DND-41 (cell line): ENCODE results near the gene CDY1.
"Not testable (repeated sequence)": the region's sequence is repeated elsewhere in the genome, so short reads cannot be mapped to it uniquely, and the experiment has no call there.

Experiments
- ATAC-seq: fragments of 200-7000 bp; cut with Tn5 transposase; 3 replicates; pipeline ENCODE4 v1.9.1; 2021; ENCODE audit warnings: low read depth; ENCODE audit not compliant: insufficient read depth
- DNase-seq: peaks from one replicate; pipeline ENCODE4 v3.0.0-alpha.2; 2020
- H2AFZ ChIP-seq: 2 replicates; pipeline ENCODE4 v1.6.0; 2012; ENCODE audit warnings: low read depth, low read length
- H3K27ac ChIP-seq: 2 replicates; pipeline ENCODE4 v1.5.1; 2012; ENCODE audit warnings: low read length, inconsistent platforms
- H3K27me3 ChIP-seq: fragments of 200-600 bp; sonication (generic); 2 replicates; pipeline ENCODE4 v1.6.0; 2012; ENCODE audit warnings: low read length, mild to moderate bottlenecking, inconsistent platforms; ENCODE audit not compliant: insufficient read depth, poor library complexity
- H3K36me3 ChIP-seq: 2 replicates; pipeline ENCODE4 v1.5.1; 2012; ENCODE audit warnings: low read length, inconsistent platforms; ENCODE audit not compliant: insufficient read depth
- H3K4me1 ChIP-seq: 2 replicates; pipeline ENCODE4 v1.5.1; 2012; ENCODE audit warnings: mild to moderate bottlenecking, low read length; ENCODE audit not compliant: insufficient read depth
- H3K4me2 ChIP-seq: 2 replicates; pipeline ENCODE4 v1.6.0; 2012; ENCODE audit warnings: mild to moderate bottlenecking, moderate library complexity, low read length, inconsistent platforms; ENCODE audit not compliant: insufficient read depth
- H3K4me3 ChIP-seq, 2 experiments: fragments of 200-600 bp in 1 of 2; shearing (Covaris generic) in 1 of 2; 2 replicates each; pipeline ENCODE4 v1.5.1; 2012 to 2016; ENCODE audit warnings: inconsistent platforms in 2 of 2, low read length in 2 of 2, mild to moderate bottlenecking in 2 of 2, low read depth in 1 of 2, moderate library complexity in 1 of 2
- H3K79me2 ChIP-seq: 2 replicates; pipeline ENCODE4 v1.6.0; 2012; ENCODE audit warnings: low read length, inconsistent platforms; ENCODE audit not compliant: insufficient read depth
- H3K9ac ChIP-seq: 2 replicates; pipeline ENCODE4 v1.6.0; 2012; ENCODE audit warnings: low read depth, mild to moderate bottlenecking, inconsistent platforms, low read length, moderate library complexity
- H3K9me3 ChIP-seq: 2 replicates; pipeline ENCODE4 v1.5.1; 2012; ENCODE audit warnings: low read length, moderate library complexity, mild to moderate bottlenecking, inconsistent platforms; ENCODE audit not compliant: insufficient read depth, severe bottlenecking
- H4K20me1 ChIP-seq: 2 replicates; pipeline ENCODE4 v1.6.0; 2012; ENCODE audit warnings: low read length; ENCODE audit not compliant: insufficient read depth

Gene CDY1, protein sequence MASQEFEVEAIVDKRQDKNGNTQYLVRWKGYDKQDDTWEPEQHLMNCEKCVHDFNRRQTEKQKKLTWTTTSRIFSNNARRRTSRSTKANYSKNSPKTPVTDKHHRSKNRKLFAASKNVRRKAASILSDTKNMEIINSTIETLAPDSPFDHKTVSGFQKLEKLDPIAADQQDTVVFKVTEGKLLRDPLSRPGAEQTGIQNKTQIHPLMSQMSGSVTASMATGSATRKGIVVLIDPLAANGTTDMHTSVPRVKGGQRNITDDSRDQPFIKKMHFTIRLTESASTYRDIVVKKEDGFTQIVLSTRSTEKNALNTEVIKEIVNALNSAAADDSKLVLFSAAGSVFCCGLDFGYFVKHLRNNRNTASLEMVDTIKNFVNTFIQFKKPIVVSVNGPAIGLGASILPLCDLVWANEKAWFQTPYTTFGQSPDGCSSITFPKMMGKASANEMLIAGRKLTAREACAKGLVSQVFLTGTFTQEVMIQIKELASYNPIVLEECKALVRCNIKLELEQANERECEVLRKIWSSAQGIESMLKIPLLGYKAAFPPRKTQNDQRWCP

DNA sequence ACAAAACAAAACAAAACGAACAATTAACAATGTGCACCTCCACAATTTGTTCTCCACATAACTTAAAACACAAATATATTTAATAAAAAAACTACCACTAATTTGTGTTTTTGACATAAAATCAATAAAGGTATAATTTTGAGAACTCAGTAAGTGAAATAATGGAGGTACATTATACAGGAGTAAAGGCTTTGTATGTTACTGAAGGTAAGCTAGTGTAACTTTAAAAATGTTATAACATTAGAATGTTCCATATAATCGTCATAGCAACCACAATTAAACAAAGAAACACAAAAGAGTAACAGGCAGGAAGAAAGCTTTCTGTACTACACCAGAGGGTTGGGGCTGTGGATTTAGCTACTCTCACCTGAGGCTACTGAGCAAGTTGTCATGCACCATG is at the start of gene CDY1:
Gene CDY1, plus strand, starts transcription at position 301 of the 400 bp plus-strand sequence. CDS start 326 bp downstream, outside the sequence.
- not testable (repeated sequence) for H3K9ac ChIP-seq, H3K4me3 ChIP-seq, H3K27ac ChIP-seq, H3K27me3 ChIP-seq, H3K4me2 ChIP-seq, H3K9me3 ChIP-seq, H3K79me2 ChIP-seq, H2AFZ ChIP-seq, H4K20me1 ChIP-seq, H3K36me3 ChIP-seq, ATAC-seq, DNase-seq, H3K4me1 ChIP-seq

DNA sequence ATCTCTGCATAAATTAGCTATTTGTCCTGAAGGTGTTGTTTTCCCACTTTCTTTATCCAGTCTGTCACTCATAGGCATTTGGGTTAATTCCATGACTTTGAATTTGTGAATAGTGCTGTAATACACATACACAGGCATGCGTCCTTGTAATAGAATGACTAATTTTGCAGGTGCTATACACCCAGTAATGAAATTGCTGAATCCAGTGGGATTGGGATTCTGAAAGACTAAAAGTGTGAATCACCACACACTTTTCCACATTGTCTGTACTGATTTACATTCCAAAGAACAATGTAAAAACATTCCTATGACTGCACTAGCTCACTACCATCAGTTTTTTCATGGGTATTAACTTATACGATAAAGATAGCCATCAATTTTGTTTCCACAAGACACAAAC is 28.6 kb upstream of the CDY1 start:
- not testable (repeated sequence) for H3K27ac ChIP-seq, H4K20me1 ChIP-seq, H3K4me1 ChIP-seq, H3K4me2 ChIP-seq, H3K4me3 ChIP-seq, H3K36me3 ChIP-seq, H3K27me3 ChIP-seq, H3K9me3 ChIP-seq, H3K9ac ChIP-seq, DNase-seq, H2AFZ ChIP-seq, ATAC-seq, H3K79me2 ChIP-seq

DNA sequence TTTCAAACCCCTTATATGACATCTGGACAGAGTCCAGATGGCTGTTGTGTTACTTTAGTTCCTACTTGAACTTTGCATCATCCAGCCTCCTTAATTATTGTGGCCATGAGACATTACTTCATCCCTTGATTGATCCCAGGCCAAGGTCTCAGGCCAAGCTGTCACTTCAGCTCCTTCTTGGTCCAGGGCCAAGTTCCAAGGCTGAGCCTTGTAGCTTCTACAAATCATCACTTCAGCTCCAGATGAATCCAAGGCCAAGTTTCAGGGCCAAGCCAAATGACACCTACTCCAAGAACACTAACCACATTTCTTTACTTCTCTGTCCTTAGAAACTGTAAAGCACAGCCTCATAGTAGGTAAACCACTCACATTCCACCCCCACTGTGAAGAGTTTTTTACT is 1.7 kb upstream of the CDY1 start:
- not testable (repeated sequence) for H4K20me1 ChIP-seq, H3K27ac ChIP-seq, DNase-seq, H3K27me3 ChIP-seq, H3K9me3 ChIP-seq, H2AFZ ChIP-seq, H3K79me2 ChIP-seq, H3K36me3 ChIP-seq, H3K4me2 ChIP-seq, H3K4me1 ChIP-seq, H3K4me3 ChIP-seq, ATAC-seq, H3K9ac ChIP-seq

DNA sequence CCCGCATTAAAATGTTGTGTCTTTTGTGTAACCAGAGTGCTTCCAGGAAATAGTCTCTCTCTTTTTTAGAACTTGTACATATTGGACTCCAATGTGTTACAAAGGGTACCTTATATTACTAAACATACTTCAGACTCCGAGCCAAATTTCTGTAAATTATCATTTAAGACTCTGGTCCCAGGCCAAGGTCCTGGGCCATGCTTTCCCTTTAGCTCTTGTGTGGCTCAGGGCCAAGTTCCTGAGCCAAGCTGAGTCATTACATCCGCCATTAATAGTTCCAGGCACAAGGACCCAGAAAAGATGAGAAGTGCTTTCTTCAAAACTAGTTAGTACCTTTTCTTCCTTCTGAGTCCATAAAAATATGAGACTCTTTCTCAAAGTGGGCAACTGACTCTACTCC is 4.6 kb downstream of the CDY1 start:
- ATAC-seq, H4K20me1 ChIP-seq, DNase-seq, H3K36me3 ChIP-seq, H3K4me3 ChIP-seq, H3K9me3 ChIP-seq, H3K4me2 ChIP-seq, H3K27me3 ChIP-seq, H3K79me2 ChIP-seq, H3K27ac ChIP-seq, H2AFZ ChIP-seq, H3K4me1 ChIP-seq, H3K9ac ChIP-seq: not testable (repeated sequence)

DNA sequence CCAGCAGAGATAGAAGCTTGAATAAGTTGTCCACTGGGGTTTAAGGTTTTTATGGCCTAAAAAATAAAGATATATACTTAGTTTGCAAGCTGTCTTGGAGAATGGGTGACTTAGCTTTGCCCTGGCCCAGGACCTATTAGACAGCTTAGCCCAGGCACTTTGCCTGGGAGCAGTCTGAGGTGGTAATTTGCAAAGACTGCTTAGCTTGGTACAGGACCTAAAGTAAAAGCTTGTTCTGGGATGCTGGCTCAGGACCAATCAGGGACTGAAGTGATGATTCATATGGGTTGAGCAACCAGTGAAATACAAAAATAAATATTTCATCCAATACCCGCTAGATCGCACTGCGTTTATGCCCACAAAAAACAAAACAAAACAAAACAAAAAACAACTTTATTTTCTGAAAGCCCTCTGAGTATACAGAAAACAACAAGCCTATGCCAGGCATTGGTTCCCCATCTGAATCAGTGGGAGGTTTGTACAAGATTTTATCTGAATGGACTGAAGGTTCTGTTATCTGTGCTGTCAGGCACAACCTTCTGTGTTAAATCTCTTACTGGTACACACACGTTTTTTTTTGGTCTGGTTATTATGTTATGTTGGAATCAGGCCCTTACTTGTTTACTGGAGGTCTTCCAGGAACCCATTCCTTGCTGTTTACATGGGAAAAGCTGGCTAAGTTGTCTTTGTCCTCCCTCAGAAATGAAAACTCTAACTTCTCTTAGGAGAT is 8.6 kb downstream of the CDY1 start:
- ATAC-seq, H3K36me3 ChIP-seq, H3K27ac ChIP-seq, H3K4me3 ChIP-seq, H3K27me3 ChIP-seq, H3K79me2 ChIP-seq, H4K20me1 ChIP-seq, H2AFZ ChIP-seq, H3K9me3 ChIP-seq, H3K9ac ChIP-seq, H3K4me1 ChIP-seq, DNase-seq, H3K4me2 ChIP-seq: not testable (repeated sequence)

DNA sequence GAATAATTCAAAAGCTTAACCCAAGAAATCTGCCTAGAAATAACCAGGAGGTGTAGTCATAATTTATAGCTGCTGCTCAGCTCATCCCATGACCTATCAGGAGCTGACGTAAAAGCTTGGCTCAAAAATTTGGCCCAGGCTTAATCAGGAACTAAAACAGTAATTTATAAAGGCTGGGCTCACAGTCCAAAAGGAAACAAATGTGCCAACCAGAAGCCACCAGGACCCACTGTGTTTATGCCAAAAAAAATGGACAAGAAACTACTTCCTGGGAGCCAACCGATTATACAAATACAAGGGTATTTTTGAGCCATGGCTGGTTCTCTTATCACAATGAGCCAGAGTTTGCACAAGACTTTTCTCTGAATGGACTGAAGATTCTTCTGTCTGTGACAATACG is 17.9 kb downstream of the CDY1 start:
- not testable (repeated sequence) for H3K9ac ChIP-seq, H3K4me2 ChIP-seq, H3K9me3 ChIP-seq, H3K4me3 ChIP-seq, H4K20me1 ChIP-seq, H2AFZ ChIP-seq, H3K36me3 ChIP-seq, H3K27me3 ChIP-seq, H3K27ac ChIP-seq, H3K4me1 ChIP-seq, ATAC-seq, H3K79me2 ChIP-seq, DNase-seq

DNA sequence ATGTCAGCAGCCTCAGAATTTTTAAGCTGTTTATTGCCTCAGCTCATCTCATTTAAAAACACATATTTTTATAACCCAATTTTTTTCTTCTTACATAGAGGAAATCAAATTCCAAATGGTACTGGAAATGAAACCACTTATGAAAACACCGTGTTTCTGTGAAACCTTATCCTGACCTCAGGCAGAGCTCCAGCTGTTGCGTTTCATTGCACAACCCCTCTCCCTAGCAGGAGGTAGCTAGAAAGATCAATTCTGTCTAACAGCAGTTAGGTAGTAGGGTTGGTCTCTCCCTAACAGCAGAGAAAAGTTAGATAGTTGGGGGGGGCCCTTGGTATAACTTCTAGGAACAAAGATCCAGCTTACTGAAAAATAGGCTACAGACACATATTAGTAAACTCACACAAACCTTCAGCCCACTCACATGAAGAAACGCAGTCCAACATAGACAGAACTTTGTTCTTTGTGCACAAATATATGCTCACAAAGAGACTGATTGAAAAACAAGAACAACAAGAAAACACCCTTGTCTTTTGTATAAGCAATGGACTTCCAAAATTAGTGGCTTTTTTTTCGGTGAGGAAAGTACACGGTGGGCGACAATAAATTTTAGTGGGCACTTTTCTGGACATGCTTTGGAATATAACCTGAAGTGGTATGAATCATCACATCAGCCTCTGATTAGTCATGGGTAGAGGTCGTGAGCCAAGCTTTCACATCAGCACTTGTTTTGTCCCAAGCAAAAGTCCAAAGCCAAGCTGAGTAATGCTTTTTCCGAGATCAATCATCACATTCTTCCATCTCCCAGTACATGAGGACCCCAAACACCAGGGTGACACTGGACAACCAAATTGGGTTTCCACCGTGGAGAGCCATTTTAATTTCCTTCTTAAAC is 21.4 kb downstream of the CDY1 start:
- H2AFZ ChIP-seq, H3K27me3 ChIP-seq, H3K27ac ChIP-seq, H3K4me3 ChIP-seq, ATAC-seq, H4K20me1 ChIP-seq, H3K79me2 ChIP-seq, H3K4me1 ChIP-seq, H3K36me3 ChIP-seq, H3K4me2 ChIP-seq, H3K9ac ChIP-seq, H3K9me3 ChIP-seq, DNase-seq: not testable (repeated sequence)
